Calu3 (cell line): ENCODE measurements around the gene C16orf86. TPM values are rescaled to one million over a fixed set of nuclear protein-coding genes. Genes with fewer than 3 reads are reported as not detected.

Source experiments
- BruUV-seq: library from RNA; stranded (reverse); fragments of 400-500 nt; replicated peaks from 2 replicates; lab custom pipeline; 2021; lab: Mats Ljungman, UMichigan
- CTCF ChIA-PET: fragments of 300-600 bp; sonication (Branson Sonifier 250); formaldehyde crosslinking; loops from one replicate; lab custom pipeline; 2022; ENCODE audit warnings: antibody characterized with exemption; lab: Charles Lee
- DNase-seq: peaks from one replicate; pipeline ENCODE4 v3.0.0; 2022
- H3K27ac Mint-ChIP-seq: one replicate; pipeline ENCODE4 v1.8.0; 2022; ENCODE audit warnings: mixed read lengths; ENCODE audit not compliant: unreplicated experiment
- H3K27me3 Mint-ChIP-seq: one replicate; pipeline ENCODE4 v1.8.0; 2022; ENCODE audit warnings: mixed read lengths; ENCODE audit not compliant: unreplicated experiment
- H3K36me3 Mint-ChIP-seq: one replicate; pipeline ENCODE4 v1.8.0; 2022; ENCODE audit warnings: mild to moderate bottlenecking, moderate library complexity, mixed read lengths; ENCODE audit not compliant: insufficient read depth, unreplicated experiment
- H3K4me1 Mint-ChIP-seq: one replicate; pipeline ENCODE4 v1.8.0; 2022; ENCODE audit warnings: mild to moderate bottlenecking, low read depth, mixed read lengths; ENCODE audit not compliant: unreplicated experiment
- H3K4me3 Mint-ChIP-seq: one replicate; pipeline ENCODE4 v1.8.0; 2022; ENCODE audit warnings: mild to moderate bottlenecking, low read depth, moderate library complexity, mixed read lengths; ENCODE audit not compliant: unreplicated experiment
- H3K9me3 Mint-ChIP-seq: one replicate; pipeline ENCODE4 v1.8.0; 2022; ENCODE audit warnings: low read depth, mixed read lengths; ENCODE audit not compliant: unreplicated experiment
- intact Hi-C: fragments of 100-400 bp; cut with micrococcal nuclease; formaldehyde crosslinking; loops from one replicate; pipeline ENCODE4 v1.10.0; 2022; ENCODE audit not compliant: unreplicated experiment
- total RNA-seq: library from RNA; stranded (reverse); gene quantifications from 2 replicates; pipeline ENCODE4 v1.2.3, GENCODE V29; 2022
- TF ChIP-seq, protein P1 (sequence below): fragments of 200-600 bp; IDR thresholded peaks from one replicate; pipeline ENCODE4 v1.8.0; 2022; ENCODE audit warnings: antibody characterized with exemption; ENCODE audit not compliant: unreplicated experiment

C16orf86 gene
- total RNA-seq, 1 experiment from 2014 or later: 0.68 TPM

GRCh38 chr16:67647111-67647651 lies 19.4 kb upstream of the C16orf86 start:
- no peaks in the 10 kb centered on the region for H3K9me3 Mint-ChIP-seq
- no peaks in the 10 kb centered on the region for H3K36me3 Mint-ChIP-seq
- TF ChIP-seq, protein P1, sequence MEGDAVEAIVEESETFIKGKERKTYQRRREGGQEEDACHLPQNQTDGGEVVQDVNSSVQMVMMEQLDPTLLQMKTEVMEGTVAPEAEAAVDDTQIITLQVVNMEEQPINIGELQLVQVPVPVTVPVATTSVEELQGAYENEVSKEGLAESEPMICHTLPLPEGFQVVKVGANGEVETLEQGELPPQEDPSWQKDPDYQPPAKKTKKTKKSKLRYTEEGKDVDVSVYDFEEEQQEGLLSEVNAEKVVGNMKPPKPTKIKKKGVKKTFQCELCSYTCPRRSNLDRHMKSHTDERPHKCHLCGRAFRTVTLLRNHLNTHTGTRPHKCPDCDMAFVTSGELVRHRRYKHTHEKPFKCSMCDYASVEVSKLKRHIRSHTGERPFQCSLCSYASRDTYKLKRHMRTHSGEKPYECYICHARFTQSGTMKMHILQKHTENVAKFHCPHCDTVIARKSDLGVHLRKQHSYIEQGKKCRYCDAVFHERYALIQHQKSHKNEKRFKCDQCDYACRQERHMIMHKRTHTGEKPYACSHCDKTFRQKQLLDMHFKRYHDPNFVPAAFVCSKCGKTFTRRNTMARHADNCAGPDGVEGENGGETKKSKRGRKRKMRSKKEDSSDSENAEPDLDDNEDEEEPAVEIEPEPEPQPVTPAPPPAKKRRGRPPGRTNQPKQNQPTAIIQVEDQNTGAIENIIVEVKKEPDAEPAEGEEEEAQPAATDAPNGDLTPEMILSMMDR: no peak
- DNase-seq: no peak
- H3K27me3 Mint-ChIP-seq: peaks cover 75% of the 10 kb centered on the region
- intact Hi-C loops: no loop called here
- H3K4me1 Mint-ChIP-seq: no peaks in the 10 kb centered on the region
- no peak overlapping the region for H3K4me3 Mint-ChIP-seq
- BruUV-seq: no TSS peak
- H3K27ac Mint-ChIP-seq: no peak overlapping the region
- CTCF ChIA-PET: no interaction called here

GRCh38 chr16:67647681-67648080 lies 18.9 kb upstream of the C16orf86 start:
- intact Hi-C loops: no loop called here
- H3K4me3 Mint-ChIP-seq: no peak overlapping the region
- H3K27me3 Mint-ChIP-seq: peaks cover 80% of the 10 kb centered on the region
- CTCF ChIA-PET: no interaction called here
- BruUV-seq: no TSS peak
- TF ChIP-seq, protein P1: no peak
- DNase-seq: no peak
- H3K4me1 Mint-ChIP-seq: no peaks in the 10 kb centered on the region
- H3K27ac Mint-ChIP-seq: no peak overlapping the region
- no peaks in the 10 kb centered on the region for H3K9me3 Mint-ChIP-seq
- no peaks in the 10 kb centered on the region for H3K36me3 Mint-ChIP-seq

- no peaks in the 10 kb centered on the region for H3K9me3 Mint-ChIP-seq
Observed at GRCh38 chr16:67648088-67648763, 18.4 kb upstream of the C16orf86 start.

GRCh38 chr16:67648764-67649407 lies 17.7 kb upstream of the C16orf86 start:
- H3K4me1 Mint-ChIP-seq: no peaks in the 10 kb centered on the region
- no peak overlapping the region for H3K27ac Mint-ChIP-seq
- BruUV-seq: no TSS peak
- CTCF ChIA-PET: interaction anchor here (0.9 kb wide), 1 partner anchor 21 kb away, joined by 3 read pairs; no protein-coding TSS in a partner anchor
- H3K27me3 Mint-ChIP-seq: peaks cover 87% of the 10 kb centered on the region
- TF ChIP-seq, protein P1: no peak
- DNase-seq: no peak
- intact Hi-C loops: no loop called here
- no peak overlapping the region for H3K4me3 Mint-ChIP-seq
- peaks cover 7% of the 10 kb centered on the region for H3K36me3 Mint-ChIP-seq
- H3K9me3 Mint-ChIP-seq: no peaks in the 10 kb centered on the region

More at GRCh38 chr16:67648088-67648763, 18.4 kb upstream of the C16orf86 start:
- Mint-ChIP-seq H3K4me1 (no peaks in the 10 kb centered on the region), H3K36me3 (peaks cover under 1% of the 10 kb centered on the region), H3K27me3 (peaks cover 81% of the 10 kb centered on the region), H3K4me3 (no peak overlapping the region), H3K27ac (no peak overlapping the region)
- CTCF ChIA-PET: interaction anchor here (0.9 kb wide), 1 partner anchor 20 kb away, joined by 3 read pairs; no protein-coding TSS in a partner anchor
- no peak for DNase-seq
- TF ChIP-seq, protein P1: no peak
- BruUV-seq: no TSS peak
- intact Hi-C loops: no loop called here
